Loucy (cell line): Measurements from ENCODE around the gene FGGY.

ENCODE experiments used
- EZH2phosphoT487 ChIP-seq: fragments of 200-600 bp; IDR thresholded peaks from 2 replicates; pipeline ENCODE4 v1.6.1; 2018; ENCODE audit warnings: antibody characterized with exemption, mild to moderate bottlenecking, moderate library complexity, borderline replicate concordance
- TF ChIP-seq, protein P1 (sequence below): fragments of 200-600 bp; sonication (generic); conservative IDR thresholded peaks from 2 replicates; pipeline ENCODE4 v1.5.1; 2014; ENCODE audit warnings: mild to moderate bottlenecking, antibody characterized with exemption, low read length

DNA sequence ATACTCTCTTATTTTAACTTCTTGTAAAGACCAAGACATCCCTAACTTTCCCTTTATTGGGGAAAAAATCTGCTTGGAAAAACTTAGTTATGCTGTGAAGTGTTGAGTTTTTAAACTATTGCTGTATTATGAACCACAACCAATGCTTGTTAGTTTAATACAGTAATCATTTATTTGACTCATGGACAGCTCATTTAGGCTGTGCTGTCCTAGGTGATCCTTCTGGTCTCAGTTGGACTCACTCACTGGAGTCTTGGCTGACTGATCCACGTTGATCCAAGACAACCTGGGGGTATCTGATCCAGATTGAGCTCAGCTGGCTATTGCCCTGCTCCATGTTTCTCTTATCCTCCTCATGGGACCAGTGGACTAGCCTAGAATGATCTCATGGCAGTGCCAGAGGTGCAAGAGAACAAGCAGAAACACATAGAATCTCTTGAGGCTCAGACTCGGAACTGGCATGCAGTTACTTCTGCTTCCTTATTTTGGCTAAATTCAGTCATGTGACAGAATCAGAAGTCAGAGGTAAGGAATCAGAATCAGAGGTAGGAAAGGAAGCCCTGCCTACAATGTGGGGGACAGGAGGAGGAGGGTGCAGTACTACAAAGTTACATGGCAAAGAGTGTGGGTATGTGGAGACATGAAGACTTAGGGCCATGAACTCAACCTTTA, 156.5 kb downstream of the FGGY start:
- TF ChIP-seq, protein P1, sequence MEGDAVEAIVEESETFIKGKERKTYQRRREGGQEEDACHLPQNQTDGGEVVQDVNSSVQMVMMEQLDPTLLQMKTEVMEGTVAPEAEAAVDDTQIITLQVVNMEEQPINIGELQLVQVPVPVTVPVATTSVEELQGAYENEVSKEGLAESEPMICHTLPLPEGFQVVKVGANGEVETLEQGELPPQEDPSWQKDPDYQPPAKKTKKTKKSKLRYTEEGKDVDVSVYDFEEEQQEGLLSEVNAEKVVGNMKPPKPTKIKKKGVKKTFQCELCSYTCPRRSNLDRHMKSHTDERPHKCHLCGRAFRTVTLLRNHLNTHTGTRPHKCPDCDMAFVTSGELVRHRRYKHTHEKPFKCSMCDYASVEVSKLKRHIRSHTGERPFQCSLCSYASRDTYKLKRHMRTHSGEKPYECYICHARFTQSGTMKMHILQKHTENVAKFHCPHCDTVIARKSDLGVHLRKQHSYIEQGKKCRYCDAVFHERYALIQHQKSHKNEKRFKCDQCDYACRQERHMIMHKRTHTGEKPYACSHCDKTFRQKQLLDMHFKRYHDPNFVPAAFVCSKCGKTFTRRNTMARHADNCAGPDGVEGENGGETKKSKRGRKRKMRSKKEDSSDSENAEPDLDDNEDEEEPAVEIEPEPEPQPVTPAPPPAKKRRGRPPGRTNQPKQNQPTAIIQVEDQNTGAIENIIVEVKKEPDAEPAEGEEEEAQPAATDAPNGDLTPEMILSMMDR, result no peak
- no peak for TF ChIP-seq EZH2phosphoT487
